ENCODE data around the gene SEPTIN10.

The SEPTIN10 gene

GRCh38 chr2:109519513-109519912, 94.3 kb downstream of the SEPTIN10 start:
- Histone ChIP-seq H3K4me2 (ENCODE audit: low read length) (no peak overlapping the region), H3K4me3 (ENCODE audit: low read depth, low read length) (no peak overlapping the region), H3K27me3 (ENCODE audit: control insufficient read depth, insufficient read depth, low read length) (no peaks in the 10 kb centered on the region), H3K9ac (no peak overlapping the region), H3K4me1 (no peaks in the 10 kb centered on the region), H3K9me3 (ENCODE audit: control insufficient read depth, low read length) (no peaks in the 10 kb centered on the region), H2AFZ (no peak overlapping the region), H3K36me3 (ENCODE audit: control insufficient read depth, insufficient read depth, low read length) (no peaks in the 10 kb centered on the region), H3K79me2 (no peaks in the 10 kb centered on the region), H3K27ac (no peak overlapping the region)
- TF ChIP-seq CTCF (IDR thresholded peaks at IDR 0.05) = no peak

- H3K9ac ChIP-seq = no peak overlapping the region
- H2AFZ ChIP-seq = no peak overlapping the region
- no peaks in the 10 kb centered on the region for H3K27me3 ChIP-seq (ENCODE audit: control insufficient read depth, insufficient read depth, low read length)
- no peaks in the 10 kb centered on the region for H3K79me2 ChIP-seq
- H3K36me3 ChIP-seq (ENCODE audit: control insufficient read depth, insufficient read depth, low read length) = no peaks in the 10 kb centered on the region
- no peaks in the 10 kb centered on the region for H3K9me3 ChIP-seq (ENCODE audit: control insufficient read depth, low read length)
- no peak for TF ChIP-seq CTCF (IDR thresholded peaks at IDR 0.05)
- no peaks in the 10 kb centered on the region for H3K4me1 ChIP-seq
- no peak overlapping the region for H3K4me2 ChIP-seq (ENCODE audit: low read length)
- H3K27ac ChIP-seq = no peak overlapping the region
- no peak overlapping the region for H3K4me3 ChIP-seq (ENCODE audit: low read depth, low read length)
Observed at GRCh38 chr2:109517118-109517889, 96.5 kb downstream of the SEPTIN10 start.

GRCh38 chr2:109516445-109517117, 97.2 kb downstream of the SEPTIN10 start:
- no peak overlapping the region for H3K9ac ChIP-seq

GRCh38 chr2:109514857-109515256, 98.9 kb downstream of the SEPTIN10 start:
- H3K4me2 ChIP-seq (ENCODE audit: low read length) = no peak overlapping the region
- H3K79me2 ChIP-seq = no peaks in the 10 kb centered on the region
- no peaks in the 10 kb centered on the region for H3K4me1 ChIP-seq
- no peak for TF ChIP-seq CTCF (IDR thresholded peaks at IDR 0.05)
- no peak overlapping the region for H2AFZ ChIP-seq
- no peak overlapping the region for H3K4me3 ChIP-seq (ENCODE audit: low read depth, low read length)
- no peak overlapping the region for H3K9ac ChIP-seq
- no peaks in the 10 kb centered on the region for H3K27me3 ChIP-seq (ENCODE audit: control insufficient read depth, insufficient read depth, low read length)
- H3K27ac ChIP-seq = no peak overlapping the region
- no peaks in the 10 kb centered on the region for H3K36me3 ChIP-seq (ENCODE audit: control insufficient read depth, insufficient read depth, low read length)
- no peaks in the 10 kb centered on the region for H3K9me3 ChIP-seq (ENCODE audit: control insufficient read depth, low read length)

More at GRCh38 chr2:109516445-109517117, 97.2 kb downstream of the SEPTIN10 start:
- H3K36me3 ChIP-seq (ENCODE audit: control insufficient read depth, insufficient read depth, low read length) = no peaks in the 10 kb centered on the region
- no peak overlapping the region for H3K4me3 ChIP-seq (ENCODE audit: low read depth, low read length)
- H3K4me1 ChIP-seq = no peaks in the 10 kb centered on the region
- no peaks in the 10 kb centered on the region for H3K9me3 ChIP-seq (ENCODE audit: control insufficient read depth, low read length)
- peak; percentile 19 for TF ChIP-seq CTCF (IDR thresholded peaks at IDR 0.05)
- H2AFZ ChIP-seq = no peak overlapping the region
- H3K27me3 ChIP-seq (ENCODE audit: control insufficient read depth, insufficient read depth, low read length) = no peaks in the 10 kb centered on the region
- H3K79me2 ChIP-seq = no peaks in the 10 kb centered on the region
- H3K27ac ChIP-seq = no peak overlapping the region
- no peak overlapping the region for H3K4me2 ChIP-seq (ENCODE audit: low read length)

All from parathyroid adenoma (tissue), 2 donors.